Fibroblast of lung (primary cell): ENCODE measurements around the gene EFCAB6.

Experiments
- CTCF ChIP-seq, 2 donors: IDR thresholded peaks in 1 of 2; conservative IDR thresholded peaks in 1 of 2; 1 replicate in 1 of 2; 2 replicates in 1 of 2; pipeline ENCODE4 v1.5.1; 2011 to 2012; ENCODE audit warnings: low read length in 2 of 2, control low read depth in 1 of 2, inconsistent platforms in 1 of 2, low read depth in 1 of 2, mild to moderate bottlenecking in 1 of 2
- EZH2 ChIP-seq: IDR thresholded peaks from 2 replicates; pipeline ENCODE4 v1.5.1; 2012; ENCODE audit warnings: low read length, control low read depth, mild to moderate bottlenecking; ENCODE audit errors: missing control alignments

DNA sequence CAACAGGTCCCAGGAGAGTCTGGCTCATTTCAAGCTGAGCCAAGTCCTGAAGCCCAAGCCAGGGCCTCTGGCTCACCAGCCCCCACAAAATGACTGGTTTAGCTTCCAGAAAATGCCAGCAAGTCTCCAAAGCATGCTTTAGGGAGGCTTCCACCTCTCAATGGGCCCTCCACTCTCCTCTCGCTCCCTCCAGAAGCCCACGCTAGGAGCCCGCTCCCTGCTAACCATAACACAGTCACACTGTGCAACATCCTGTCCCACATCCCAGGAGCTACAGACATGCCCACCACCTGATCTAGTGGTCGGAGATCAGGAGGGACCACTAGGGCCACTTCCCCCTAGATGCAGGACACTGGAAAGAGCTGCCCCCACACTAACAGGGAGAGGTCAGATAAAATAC is 43.3 kb upstream of the EFCAB6 start:
- TF ChIP-seq CTCF (conservative IDR thresholded peaks at IDR 0.05 in 1 of 2, IDR thresholded peaks at IDR 0.05 in 1 of 2; ENCODE audit: low read depth in 1 of 2, low read length in 2 of 2) (no peak), EZH2 (no peak)
